GM21737 (cell line): ENCODE results near the gene NANOS2.
"Not testable (repeated sequence)": the region's sequence is repeated elsewhere in the genome, so short reads cannot be mapped to it uniquely, and the experiment has no call there.

ENCODE experiments used
- ATAC-seq: cut with Tn5 transposase; IDR thresholded peaks from one replicate; pipeline ENCODE4 v1.9.1; 2021; ENCODE audit warnings: mild to moderate bottlenecking, moderate library complexity; ENCODE audit not compliant: unreplicated experiment

The NANOS2 gene

GRCh38 chr19:45878043-45878794 lies 36.4 kb downstream of the NANOS2 start:
- no peak for ATAC-seq

GRCh38 chr19:45876411-45877197 lies 38.0 kb downstream of the NANOS2 start:
- no peak for ATAC-seq

GRCh38 chr19:45876161-45876410 lies 38.5 kb downstream of the NANOS2 start:
- ATAC-seq = no peak

GRCh38 chr19:45874620-45874966 lies 40.0 kb downstream of the NANOS2 start:
- no peak for ATAC-seq

GRCh38 chr19:45873219-45873772 lies 41.3 kb downstream of the NANOS2 start:
- no peak for ATAC-seq

GRCh38 chr19:45872095-45872919 lies 42.3 kb downstream of the NANOS2 start:
- no peak for ATAC-seq

GRCh38 chr19:45870798-45871197 lies 43.8 kb downstream of the NANOS2 start:
- no peak for ATAC-seq

GRCh38 chr19:45867241-45867640 lies 47.3 kb downstream of the NANOS2 start:
- not testable (repeated sequence) for ATAC-seq

- ATAC-seq = no peak
These were observed 48.0 kb downstream of the NANOS2 start for GRCh38 chr19:45866400-45867176.

GRCh38 chr19:45865269-45865948 lies 49.2 kb downstream of the NANOS2 start:
- no peak for ATAC-seq

GRCh38 chr19:45864629-45865082 lies 49.9 kb downstream of the NANOS2 start:
- ATAC-seq = no peak

- peak; percentile 40 for ATAC-seq
These were observed 50.5 kb downstream of the NANOS2 start, which contains the start of gene FOXA3 for GRCh38 chr19:45863840-45864628. FOXA3 (plus strand) TSS chr19:45864326; CDS start chr19:45864457, 131 bp downstream.

GRCh38 chr19:45863335-45863839 lies 51.2 kb downstream of the NANOS2 start:
- ATAC-seq = no peak
